Activated CD8-positive, alpha-beta memory T cell treated with anti-CD3 and anti-CD28 coated beads, Interleukin-2, amount 50 U/mL, for 24 hours (primary cell): ENCODE results near the gene FMN1.

Source experiments
- DNase-seq: peaks from one replicate; pipeline ENCODE4 v3.0.0-alpha.2; 2020; ENCODE audit errors: extremely low read depth

The FMN1 gene

GRCh38 chr15:33119865-33120264 lies 74.6 kb downstream of the FMN1 start:
- no peak for DNase-seq

GRCh38 chr15:33119273-33119672 lies 75.2 kb downstream of the FMN1 start:
- DNase-seq, result no peak

GRCh38 chr15:33116198-33116597 lies 78.3 kb downstream of the FMN1 start:
- no peak for DNase-seq

- no peak for DNase-seq
Measured at GRCh38 chr15:33115191-33115861, 79.2 kb downstream of the FMN1 start.

GRCh38 chr15:33114374-33114717 lies 80.2 kb downstream of the FMN1 start:
- DNase-seq, result no peak

- DNase-seq, result no peak
Measured at GRCh38 chr15:33113666-33114373, 80.7 kb downstream of the FMN1 start.

GRCh38 chr15:33112541-33113105 lies 81.9 kb downstream of the FMN1 start:
- DNase-seq, result no peak

- no peak for DNase-seq
Measured at GRCh38 chr15:33111041-33111451, 83.5 kb downstream of the FMN1 start.

- no peak for DNase-seq
Measured at GRCh38 chr15:33109345-33109744, 85.2 kb downstream of the FMN1 start.

GRCh38 chr15:33108518-33108917 lies 86.0 kb downstream of the FMN1 start:
- no peak for DNase-seq

GRCh38 chr15:33107950-33108349 lies 86.6 kb downstream of the FMN1 start:
- no peak for DNase-seq

- no peak for DNase-seq
Measured at GRCh38 chr15:33104212-33104611, 90.3 kb downstream of the FMN1 start.

GRCh38 chr15:33101036-33101435 lies 93.5 kb downstream of the FMN1 start:
- DNase-seq, result no peak

- DNase-seq, result no peak
Measured at GRCh38 chr15:33100314-33100713, 94.2 kb downstream of the FMN1 start.

GRCh38 chr15:33099739-33100138 lies 94.8 kb downstream of the FMN1 start:
- DNase-seq, result no peak

GRCh38 chr15:33099213-33099612 lies 95.3 kb downstream of the FMN1 start:
- no peak for DNase-seq

GRCh38 chr15:33098094-33099058 lies 96.1 kb downstream of the FMN1 start:
- no peak for DNase-seq

GRCh38 chr15:33096134-33096533 lies 98.4 kb downstream of the FMN1 start:
- DNase-seq, result no peak

- no peak for DNase-seq
Measured at GRCh38 chr15:33095641-33096040, 98.9 kb downstream of the FMN1 start.

GRCh38 chr15:33094336-33094735 lies 100.2 kb downstream of the FMN1 start:
- no peak for DNase-seq

- no peak for DNase-seq
Measured at GRCh38 chr15:33093222-33093621, 101.3 kb downstream of the FMN1 start.
